GM21528 (cell line): ENCODE data around the gene NUDT13.
A peak's percentile ranks its signal among the peaks of the same experiment; 100 is the strongest.
"Not testable (repeated sequence)": the region's sequence is repeated elsewhere in the genome, so short reads cannot be mapped to it uniquely, and the experiment has no call there.

Experiments used
- ATAC-seq: cut with Tn5 transposase; IDR thresholded peaks from one replicate; pipeline ENCODE4 v1.9.1; 2021; ENCODE audit warnings: mild to moderate bottlenecking, moderate library complexity; ENCODE audit not compliant: unreplicated experiment, low FRiP score

NUDT13 gene

DNA sequence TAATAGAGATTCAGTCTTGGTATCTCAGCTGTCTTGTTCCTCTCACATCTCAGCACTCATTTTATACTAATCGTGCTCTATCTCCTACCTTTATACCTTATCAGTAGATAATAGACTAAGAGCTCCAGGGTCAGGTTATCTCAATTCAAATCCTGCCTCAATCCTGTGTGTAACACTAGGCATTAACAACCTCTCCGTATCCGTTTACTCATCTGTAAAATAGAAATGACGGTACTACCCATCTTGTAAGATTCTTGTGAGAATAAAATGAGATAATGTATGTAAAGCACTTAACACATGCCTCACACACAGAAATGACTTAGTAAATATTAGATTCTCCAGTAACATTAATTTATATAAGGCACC lies 13.0 kb upstream of the NUDT13 start:
- ATAC-seq: peak; percentile 13

DNA sequence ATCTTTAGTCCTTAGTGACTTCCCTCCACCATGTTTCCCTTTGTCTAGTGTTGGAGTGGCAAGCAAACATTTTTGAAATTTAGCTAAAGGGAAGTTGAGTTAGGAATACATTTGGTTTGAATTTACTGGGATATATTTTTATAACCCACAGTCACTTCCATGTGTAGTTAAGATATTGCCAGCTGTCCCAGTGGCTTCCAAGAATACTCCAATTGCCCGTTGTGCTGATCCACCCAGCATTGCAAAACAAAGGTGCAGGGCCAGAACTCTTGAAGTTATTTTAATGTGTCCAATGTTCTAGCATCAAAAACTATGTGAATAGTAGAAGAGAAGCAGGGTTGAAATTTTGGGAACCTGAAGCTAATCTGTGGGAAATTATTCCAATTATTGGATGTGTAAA lies 11.1 kb upstream of the NUDT13 start:
- ATAC-seq: no peak

DNA sequence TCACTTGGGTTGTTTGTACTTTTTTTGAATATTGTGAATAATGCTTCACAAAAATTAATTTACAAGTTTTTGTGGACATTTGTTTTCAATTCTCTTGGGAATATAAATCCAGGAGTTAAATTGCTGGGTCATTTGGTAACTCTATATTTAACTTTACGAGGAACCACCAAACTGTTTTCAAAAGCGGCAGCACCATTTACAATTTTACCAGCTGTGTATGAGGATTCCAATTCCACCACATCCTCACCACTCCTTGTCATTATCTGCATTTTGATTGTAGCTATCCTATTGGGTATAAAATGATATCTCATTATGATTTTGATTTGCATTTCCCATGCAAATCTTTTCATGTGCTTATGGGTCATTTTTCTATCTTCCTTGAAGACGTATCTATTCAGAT lies 4.0 kb upstream of the NUDT13 start:
- ATAC-seq: no peak

DNA sequence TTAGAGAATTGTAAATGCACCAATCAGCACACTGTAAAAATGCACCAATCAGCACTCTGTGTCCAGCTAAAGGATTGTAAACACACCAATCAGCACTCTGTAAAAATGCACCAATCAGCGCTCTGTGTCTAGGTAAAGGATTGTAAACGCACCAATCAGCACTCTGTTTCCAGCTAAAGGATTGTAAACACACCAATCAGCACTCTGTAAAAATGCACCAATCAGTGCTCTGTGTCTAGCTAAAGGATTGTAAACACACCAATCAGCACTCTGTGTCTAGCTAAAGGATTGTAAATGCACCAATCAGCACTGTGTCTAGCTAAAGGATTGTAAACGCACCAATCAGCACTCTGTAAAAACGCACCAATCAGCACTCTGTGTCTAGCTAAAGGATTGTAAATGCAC lies 1.0 kb upstream of the NUDT13 start:
- not testable (repeated sequence) for ATAC-seq

DNA sequence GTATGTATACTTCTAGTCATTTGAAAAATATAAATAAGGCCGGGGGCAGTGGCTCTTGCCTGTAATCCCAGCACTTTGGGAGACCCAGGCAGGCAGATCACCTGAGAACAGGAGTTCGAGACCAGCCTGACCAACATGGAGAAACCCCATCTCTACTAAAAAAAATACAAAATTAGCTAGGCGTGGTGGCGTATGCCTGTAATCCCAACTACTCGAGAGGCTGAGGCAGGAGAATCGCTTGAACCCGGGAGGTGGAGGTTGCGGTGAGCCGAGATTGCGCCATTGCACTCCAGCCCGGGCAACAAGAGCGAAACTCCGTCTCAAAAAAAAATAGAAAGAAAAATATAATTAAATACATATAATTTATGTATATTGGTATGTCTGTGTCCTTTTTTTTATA lies 1.8 kb downstream of the NUDT13 start:
- not testable (repeated sequence) for ATAC-seq

DNA sequence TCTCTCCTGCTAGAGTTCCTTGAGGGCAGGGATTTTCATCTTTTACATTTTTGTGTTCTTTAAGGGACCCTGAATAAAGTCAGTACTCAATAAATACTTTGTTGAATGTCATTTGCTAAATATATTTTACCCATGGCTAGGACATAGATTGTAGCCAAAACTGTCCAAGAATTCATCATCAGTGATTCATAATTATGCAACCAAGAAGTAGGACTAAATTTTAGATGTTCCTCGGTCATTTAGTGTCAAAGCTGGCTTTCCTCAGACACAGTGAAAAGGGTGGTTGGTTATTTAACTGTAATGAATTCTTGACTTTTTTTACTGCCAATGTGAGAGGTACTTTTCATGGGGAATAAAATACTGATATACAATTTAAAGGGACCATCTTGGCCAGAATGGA lies 3.3 kb downstream of the NUDT13 start:
- no peak for ATAC-seq

DNA sequence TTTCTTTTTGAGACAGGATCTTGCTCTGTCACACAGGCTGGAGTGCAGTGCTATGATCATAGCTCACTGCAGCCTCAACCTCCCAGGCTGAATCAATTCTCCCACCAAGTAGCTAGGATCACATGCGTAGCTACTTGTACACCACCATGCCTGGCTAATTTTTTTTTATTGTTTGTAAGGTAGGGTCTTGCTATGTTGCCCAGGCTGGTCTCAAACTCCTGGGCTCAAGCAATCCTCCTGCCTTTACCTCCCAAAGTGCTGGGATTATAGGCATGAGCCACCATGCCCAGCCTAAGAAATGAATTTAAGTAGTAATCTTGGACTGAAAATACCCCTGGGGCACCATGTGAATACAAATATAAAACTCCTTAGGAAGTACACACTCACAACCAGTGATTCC lies 5.8 kb downstream of the NUDT13 start:
- no peak for ATAC-seq

DNA sequence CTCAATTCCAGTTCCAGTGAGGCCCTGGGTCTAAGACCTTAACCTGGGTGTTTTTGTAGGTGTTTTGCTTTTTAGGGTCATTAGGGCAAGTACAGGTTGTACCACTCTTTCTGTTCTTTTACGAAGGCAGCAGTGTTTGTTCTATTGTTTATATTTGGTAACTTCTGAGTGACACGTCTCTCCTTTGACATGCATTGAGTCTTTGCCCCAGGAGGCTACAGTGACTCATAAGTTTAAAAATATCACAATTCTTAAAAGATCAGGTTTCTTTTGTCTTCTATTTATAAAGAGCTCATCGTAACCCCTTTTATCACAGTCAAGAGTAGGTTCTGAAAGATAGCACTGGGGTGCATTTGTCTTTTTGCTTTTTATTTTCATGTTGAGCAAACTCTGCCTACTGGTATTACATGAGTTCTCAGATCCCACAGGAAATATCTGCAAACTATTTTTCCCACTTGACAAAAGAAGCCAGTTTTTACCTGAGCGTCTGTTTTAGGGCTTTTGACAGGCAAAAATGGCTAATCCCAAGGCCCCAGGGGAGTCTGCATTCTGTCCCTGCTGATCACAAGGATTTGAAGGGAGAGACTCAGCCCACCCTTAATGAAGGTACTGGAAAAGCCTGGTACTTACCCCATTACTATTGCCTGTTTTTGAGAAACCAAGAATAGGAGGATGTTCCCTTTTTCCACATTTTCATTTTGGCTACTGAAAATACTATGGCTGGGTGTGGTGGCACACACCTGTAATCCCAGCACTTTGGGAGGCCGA lies 7.9 kb downstream of the NUDT13 start:
- peak; percentile 73 for ATAC-seq

DNA sequence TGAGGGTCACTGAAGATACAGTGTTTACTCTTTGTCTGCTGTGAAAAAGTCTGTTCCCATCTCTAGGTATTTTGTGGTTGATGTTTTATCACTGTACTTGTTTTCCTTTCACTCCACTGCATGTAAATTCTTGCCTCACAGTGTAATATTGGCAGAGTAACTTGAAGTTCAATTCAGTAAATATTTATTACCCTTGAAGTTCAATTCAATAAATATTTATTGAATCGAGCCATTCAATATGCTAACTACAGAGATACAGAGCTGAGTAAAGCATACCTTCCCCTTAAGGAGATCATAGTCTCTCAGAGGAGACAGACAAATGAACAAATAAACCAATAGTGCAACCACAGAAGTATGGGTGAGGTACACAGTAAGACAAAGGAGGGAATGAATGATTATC lies 9.2 kb downstream of the NUDT13 start:
- no peak for ATAC-seq

DNA sequence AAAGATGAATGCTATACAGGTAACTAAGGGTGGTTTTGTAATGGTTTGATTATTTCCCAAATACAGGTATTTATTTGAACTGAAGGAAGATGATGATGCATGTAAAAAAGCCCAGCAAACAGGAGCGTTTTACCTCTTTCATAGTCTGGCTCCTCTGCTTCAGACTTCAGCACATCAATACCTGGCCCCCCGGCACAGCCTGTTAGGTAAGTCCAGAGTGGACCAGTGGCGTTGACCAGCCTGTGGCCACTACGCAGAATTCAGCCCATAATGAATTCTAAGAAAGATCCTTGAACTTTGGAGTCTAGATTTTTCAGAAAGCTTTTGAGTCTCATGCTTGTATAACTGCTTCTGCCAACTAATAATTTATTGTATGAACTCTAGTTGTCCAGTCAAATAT lies 9.7 kb downstream of the NUDT13 start:
- ATAC-seq: no peak

DNA sequence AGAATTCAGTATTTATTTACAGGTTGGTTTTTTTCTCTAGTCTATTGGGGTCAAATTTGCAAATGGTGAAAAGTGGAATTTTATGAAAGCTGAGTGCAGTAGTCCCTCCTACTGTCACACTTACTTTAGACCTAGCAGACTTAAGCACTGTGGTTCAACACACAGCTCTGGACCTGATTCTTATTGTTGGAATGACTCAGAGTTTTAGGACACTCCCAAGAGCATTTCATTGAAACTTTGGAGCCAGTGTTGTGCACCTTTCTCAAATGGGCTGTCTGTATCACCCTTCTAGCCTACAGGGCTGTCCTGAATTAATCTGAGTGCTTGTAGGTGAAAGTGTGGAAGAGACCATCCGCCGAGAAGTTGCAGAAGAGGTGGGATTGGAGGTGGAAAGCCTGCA lies 16.1 kb downstream of the NUDT13 start:
- ATAC-seq: no peak

DNA sequence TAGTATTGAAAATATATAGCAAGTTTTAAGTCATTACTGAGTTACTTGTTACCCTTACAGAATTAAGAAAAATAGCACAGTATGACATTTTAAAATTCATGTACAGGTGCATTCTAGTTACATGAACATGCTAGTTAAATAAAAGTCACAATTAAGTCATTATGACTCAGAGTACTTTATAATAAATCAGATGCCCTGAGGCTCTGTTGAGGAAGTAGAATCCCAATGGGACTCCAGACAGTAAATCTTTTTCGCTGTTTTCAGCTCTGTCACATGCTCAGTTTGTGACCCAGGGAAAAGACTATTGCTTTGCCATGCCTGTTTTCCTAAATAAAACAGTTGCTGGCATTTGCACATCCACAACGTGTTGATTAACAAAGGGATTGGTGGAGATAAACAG lies 21.0 kb downstream of the NUDT13 start:
- no peak for ATAC-seq

DNA sequence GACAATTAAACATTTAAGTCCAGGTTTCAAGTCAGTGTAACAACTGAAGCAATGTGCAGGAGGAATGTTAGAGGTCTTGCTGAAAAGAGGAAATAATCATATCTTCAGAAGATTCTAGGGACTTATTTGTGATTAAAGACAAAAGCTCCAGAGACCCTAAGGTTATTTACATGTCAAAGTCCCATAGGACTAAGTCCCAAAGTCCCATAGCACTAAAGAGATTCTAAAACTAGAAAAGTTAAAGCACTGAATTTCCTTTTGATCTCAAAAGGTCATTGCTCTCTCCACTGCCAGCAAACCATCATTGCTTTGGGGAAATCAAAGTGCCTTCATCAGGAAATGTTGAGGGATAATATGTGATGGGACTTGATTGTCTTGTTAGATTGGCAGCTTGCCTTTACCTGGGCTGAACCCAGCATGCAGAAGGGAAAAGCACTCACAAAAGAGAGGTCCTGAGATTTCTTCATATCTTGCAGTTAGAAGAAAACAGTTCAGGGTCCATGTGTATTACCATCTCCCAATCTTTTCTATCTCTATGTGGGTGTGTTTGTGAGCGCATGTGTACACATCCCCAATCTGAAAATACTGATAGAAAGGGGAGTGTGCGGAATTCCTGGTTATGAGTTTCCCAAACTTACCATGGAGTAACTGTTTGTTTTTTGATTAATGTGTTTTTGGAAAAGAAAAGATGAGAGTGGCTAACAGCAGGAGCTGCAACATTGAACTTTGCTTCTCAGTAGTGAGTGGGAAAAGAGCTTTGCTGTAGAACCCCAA lies 21.8 kb downstream of the NUDT13 start:
- no peak for ATAC-seq

DNA sequence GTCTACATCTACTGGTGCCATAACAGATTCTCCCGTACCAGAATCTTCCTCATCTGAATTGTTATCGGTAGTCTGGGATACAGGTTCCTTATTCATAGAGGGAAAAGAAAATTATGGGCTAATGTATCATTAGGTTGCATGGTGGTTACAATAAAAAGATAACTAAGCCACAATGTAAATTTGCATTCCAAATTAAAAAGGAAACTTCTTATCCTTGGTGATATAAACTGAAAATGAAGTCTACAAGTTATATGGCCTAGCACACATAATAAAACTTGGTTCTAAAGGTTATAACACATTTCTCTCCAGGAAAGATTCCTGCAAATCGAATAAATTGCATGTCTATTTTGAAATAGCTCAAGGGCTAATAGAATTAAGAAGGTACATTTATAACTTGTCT lies 24.5 kb downstream of the NUDT13 start:
- ATAC-seq: no peak

DNA sequence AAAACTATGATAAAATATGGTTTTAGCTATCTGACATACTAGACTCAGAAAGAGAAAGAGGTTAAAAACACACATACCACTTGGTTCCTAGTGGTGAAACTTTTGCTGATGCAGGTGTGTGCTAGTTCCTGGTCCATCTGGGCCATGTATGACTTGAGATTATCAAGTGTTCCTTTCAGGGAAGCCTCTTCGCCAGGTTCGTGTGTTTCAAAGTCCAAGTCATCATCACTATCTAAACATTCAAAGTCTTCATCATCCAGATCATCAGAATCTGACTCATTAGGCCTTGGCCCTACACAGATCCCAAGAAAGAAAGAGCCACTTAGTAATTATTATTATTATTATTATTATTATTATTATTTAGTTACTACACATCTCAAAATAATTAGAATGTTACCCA lies 26.4 kb downstream of the NUDT13 start:
- ATAC-seq: no peak

DNA sequence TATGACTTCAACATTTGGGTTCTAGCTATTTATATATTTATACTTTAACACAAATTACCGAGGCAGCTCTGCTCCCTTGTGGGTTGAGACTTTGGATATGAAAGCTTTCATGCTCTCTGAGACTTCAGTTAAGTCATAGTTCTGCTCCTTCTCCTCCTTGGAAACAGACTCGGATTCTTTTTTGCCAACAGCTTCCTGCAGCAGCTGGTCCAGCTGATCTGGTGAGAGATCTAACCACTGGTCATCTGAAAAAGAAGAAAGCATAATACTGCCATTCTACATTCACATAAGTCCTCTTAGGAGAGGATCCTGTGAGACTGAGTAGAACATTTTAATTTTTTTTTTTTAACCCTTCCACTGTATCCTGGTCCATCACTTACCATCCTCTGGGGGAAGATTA lies 29.0 kb downstream of the NUDT13 start:
- ATAC-seq: no peak

DNA sequence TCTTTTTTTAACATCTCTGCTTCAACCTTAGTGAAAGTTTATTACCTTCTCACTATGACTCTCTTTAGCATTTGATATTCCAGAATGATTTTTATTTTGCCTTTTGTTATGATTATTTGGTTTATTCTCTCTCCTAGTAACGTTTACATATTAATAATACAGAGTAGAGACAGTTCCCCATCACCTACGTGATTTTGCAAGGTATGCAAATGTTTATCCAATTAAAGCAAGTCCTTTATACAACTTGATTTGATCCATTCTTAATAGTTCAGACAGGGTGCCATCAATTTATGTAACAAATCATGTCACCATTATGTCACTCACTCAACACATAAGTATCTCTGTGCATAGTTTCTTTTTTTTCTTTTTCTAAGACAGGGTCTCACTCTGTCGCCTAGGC lies 31.3 kb downstream of the NUDT13 start:
- ATAC-seq: no peak

DNA sequence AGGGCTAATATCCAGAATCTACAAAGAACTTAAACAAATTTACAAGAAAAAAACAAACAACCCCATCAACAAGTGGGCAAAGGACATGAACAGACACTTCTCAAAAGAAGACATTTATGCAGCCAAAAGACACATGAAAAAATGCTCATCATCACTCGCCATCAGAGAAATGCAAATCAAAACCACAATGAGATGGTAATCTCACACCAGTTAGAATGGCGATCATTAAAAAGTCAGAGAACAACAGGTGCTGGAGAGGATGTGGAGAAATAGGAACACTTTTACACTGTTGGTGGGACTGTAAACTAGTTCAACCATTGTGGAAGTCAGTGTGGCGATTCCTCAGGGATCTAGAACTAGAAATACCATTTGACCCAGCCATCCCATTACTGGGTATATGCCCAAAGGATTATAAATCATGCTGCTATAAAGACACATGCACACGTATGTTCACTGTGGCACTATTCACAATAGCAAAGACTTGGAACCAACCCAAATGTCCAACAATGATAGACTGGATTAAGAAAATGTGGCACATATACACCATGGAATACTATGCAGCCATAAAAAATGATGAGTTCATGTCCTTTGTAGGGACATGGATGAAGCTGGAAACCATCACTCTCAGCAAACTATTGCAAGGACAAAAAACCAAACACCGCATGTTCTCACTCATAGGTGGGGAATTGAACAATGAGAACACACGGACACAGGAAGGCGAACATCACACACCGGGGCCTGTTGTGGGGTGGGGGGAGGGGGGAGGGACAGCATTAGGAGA lies 40.6 kb downstream of the NUDT13 start:
- ATAC-seq: not testable (repeated sequence)

DNA sequence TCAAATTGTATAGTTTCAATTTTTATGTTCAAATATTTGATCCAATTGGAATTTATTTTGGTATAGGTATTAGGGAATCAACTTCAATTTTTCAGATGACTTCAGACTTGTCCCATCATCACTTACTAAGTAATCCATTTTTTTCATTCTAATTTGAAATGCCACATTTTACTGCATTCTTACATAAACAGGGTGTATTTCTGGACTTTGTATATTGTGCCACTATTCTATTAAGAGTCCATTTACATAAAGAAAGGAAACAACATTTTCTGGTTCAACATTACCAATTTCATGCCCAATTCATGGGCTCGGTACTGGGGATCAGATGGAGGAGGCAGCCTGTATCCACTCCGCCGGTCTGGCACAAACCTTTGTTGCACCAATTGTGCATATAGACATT lies 41.8 kb downstream of the NUDT13 start:
- no peak for ATAC-seq

DNA sequence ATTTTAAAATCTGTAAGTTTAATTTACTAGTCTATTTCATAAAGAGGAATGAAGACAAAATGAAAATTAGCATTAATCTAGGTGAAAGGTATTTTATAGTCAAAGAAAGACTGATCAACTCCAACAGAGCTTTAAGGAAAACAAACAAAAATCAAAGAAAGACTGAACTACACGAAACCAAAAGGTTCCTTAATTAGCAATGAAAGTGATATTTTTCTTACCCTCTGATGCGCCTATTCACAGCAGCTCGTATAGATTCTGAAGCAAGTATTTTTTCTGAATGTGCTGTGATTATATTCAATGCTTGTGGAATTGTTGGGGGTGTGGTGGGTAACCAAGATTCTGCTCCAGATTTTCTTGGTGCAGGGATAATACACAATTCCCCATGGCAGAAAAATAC lies 45.8 kb downstream of the NUDT13 start:
- no peak for ATAC-seq

DNA sequence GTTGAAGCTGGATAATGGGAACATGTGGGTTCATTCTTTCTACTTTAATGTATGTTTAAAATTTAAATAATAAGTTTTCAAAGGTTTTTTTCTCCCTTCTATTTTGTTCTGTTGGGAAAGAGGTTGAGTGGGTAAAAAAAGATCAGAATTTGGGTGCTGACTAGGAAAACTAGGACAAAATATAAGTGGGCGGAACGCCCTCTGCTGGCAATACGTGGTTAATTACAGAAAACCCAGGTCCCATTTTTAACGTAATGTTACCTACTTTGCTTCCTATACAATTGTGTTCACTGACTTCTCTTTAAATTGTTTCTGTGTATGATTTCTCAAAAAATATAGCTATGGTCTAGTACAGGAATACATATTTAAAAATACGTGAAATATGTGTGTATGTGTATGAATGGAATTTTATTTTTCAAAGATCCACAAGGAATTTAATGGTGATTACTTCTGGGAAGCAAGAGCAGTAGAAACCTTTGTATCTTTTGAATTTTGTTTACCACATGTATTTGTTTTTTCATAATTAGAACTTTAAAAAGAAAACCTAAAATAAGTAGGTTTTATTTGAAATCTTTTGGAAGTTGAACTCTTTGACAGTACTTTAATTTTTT lies 48.9 kb downstream of the NUDT13 start:
- no peak for ATAC-seq
